ENCODE measurements around the gene FHAD1.

Gene FHAD1

GRCh38 chr1:15218287-15219279, 28.4 kb upstream of the FHAD1 start:
- DNase-seq (ENCODE audit: low read depth in 3 of 3, low spot score in 1 of 3), result no peak

- DNase-seq (ENCODE audit: low read depth in 3 of 3, low spot score in 1 of 3), result no peak
Measured at GRCh38 chr1:15219280-15220023, 27.6 kb upstream of the FHAD1 start.

GRCh38 chr1:15220024-15220392, 27.0 kb upstream of the FHAD1 start:
- no peak for DNase-seq (ENCODE audit: low read depth in 3 of 3, low spot score in 1 of 3)

DNA sequence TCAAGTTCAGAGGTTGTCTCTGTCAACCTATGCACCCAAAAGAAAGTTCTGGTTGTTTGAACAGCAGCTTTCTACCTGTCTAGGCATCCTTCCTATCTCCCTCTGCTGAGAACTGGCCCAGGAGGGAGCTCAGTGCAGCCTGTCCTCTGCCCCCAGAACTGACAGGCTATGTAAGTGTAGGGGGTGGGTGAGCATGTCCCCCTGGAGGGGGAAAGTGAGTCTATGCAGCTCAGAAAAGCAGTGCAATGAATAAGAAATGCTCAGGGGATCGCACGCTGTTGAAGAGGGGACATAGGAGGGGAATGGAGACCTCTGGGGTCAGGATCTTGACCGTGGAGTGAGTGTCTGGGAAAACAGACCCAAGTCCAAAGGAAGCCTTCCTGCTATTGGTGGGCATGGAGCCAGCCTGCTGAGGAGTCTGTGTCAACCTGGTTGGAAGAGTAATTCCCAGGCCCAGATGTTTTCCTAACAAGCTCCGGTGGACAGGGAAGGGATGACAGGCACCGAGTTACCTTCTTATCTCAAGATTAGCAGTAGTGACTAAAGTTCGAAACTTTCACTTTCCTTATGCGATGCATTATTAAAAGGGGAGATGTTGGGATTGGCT, 26.1 kb upstream of the FHAD1 start:
- no peak for DNase-seq (ENCODE audit: low read depth in 3 of 3, low spot score in 1 of 3)

DNA sequence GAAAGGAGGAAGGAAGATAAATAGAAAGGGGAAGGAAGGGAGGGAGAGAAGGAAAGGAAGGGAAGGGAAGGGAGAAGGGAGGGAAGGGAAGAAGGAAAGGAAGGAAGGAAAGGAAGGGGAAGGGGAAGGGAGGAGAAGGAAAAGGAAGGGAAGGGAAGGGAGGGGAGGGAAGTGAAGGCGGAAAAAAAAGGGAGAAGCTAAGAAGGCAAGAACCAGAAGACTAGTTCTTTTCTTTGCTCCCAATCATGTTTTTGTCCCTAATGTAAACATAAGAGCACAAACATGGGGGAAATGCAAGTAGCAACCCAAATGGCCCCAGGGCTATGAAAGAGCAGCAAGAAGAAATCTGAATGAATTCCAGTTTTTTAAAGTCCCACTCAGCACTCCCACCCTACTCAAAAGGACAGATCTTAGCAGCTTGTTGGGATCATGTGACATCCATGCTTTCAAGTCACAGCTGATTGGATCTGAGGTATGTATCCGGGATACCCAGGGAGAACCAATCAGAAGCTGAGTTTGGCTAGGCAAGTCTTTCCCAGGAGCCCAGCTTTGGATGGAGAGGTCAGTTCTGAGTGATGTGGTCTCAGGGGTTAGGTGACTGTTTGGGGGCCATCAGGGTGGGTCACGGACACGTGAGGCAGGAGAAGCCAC, 24.2 kb upstream of the FHAD1 start:
- DNase-seq (ENCODE audit: low read depth in 3 of 3, low spot score in 1 of 3), result no peak

GRCh38 chr1:15224259-15224869, 22.7 kb upstream of the FHAD1 start:
- DNase-seq (ENCODE audit: low read depth in 3 of 3, low spot score in 1 of 3), result no peak

- DNase-seq (ENCODE audit: low read depth in 3 of 3, low spot score in 1 of 3), result no peak
Measured at GRCh38 chr1:15224974-15225373, 22.0 kb upstream of the FHAD1 start.

GRCh38 chr1:15225461-15225860, 21.6 kb upstream of the FHAD1 start:
- no peak for DNase-seq (ENCODE audit: low read depth in 3 of 3, low spot score in 1 of 3)

GRCh38 chr1:15226388-15227255, 20.4 kb upstream of the FHAD1 start:
- DNase-seq (ENCODE audit: low read depth in 3 of 3, low spot score in 1 of 3), result no peak

GRCh38 chr1:15229707-15230131, 17.3 kb upstream of the FHAD1 start:
- DNase-seq (ENCODE audit: low read depth in 3 of 3, low spot score in 1 of 3), result no peak

- DNase-seq (ENCODE audit: low read depth in 3 of 3, low spot score in 1 of 3), result no peak
Measured at GRCh38 chr1:15231714-15232201, 15.3 kb upstream of the FHAD1 start.

GRCh38 chr1:15233689-15234088, 13.3 kb upstream of the FHAD1 start:
- DNase-seq (ENCODE audit: low read depth in 3 of 3, low spot score in 1 of 3), result no peak

DNA sequence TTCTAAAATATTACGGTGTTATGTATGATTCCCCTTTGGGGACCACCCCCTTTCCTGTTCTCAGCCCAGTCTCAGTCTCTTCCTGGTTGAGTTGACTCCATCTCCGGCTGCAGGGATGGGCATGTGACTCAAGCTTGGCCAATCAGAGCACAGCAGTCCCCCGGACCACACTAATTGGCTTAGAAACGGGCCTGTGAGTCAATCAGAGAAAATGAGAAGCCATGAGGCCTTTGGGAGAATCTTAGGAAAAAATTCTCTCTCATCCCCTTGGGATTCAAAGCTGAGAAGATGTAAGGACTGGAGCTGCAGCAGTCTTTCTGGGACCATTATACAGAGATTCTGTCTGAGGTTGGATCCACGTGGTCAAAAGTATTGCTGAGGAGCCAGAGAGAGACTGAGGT, 10.7 kb upstream of the FHAD1 start:
- DNase-seq (ENCODE audit: low read depth in 3 of 3, low spot score in 1 of 3), result no peak

DNA sequence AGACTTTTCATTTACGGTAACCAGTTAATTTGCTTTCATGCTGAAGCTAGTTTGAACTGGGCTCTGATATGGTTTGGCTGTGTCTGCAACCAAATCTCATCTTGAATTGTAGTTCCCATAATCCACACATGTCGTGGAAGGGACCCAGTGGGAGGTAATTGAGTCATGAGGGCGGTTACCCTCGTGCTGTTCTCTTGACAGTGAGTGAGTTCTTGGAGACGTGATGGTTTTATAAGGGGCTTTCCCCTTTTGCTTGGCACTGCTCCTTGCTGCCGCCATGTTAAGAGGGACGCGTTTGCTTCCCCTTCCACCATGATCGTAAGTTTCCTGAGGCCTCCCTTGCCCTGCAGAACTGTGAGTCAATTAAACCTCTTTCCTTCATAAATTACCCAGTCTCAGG, 10.3 kb upstream of the FHAD1 start:
- DNase-seq (ENCODE audit: low read depth in 3 of 3, low spot score in 1 of 3), result no peak

- DNase-seq (ENCODE audit: low read depth in 3 of 3, low spot score in 1 of 3), result no peak
Measured at GRCh38 chr1:15238789-15239188, 8.2 kb upstream of the FHAD1 start.

DNA sequence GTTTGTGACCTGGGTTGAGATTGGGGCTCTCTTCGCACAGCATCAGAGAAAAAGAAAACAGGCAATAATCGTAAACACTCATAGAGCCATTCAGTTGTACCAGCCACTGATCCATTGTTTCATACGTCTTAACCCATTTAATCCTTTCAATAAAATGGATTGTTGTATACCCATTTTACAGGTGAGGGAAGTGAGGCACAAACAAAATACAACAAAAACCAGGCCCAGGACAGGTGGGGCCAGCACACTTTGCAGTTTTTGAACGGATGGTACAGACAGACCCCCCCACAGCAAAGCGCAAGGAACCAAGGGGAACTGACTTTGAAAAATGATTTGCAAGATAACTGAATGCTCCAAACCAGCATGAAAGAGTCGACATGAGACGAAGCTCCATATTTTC, 4.3 kb upstream of the FHAD1 start:
- no peak for DNase-seq (ENCODE audit: low read depth in 3 of 3, low spot score in 1 of 3)

- DNase-seq (ENCODE audit: low read depth in 3 of 3, low spot score in 1 of 3), result no peak
Measured at GRCh38 chr1:15243275-15244043, 3.6 kb upstream of the FHAD1 start.

GRCh38 chr1:15244813-15245212, 2.2 kb upstream of the FHAD1 start:
- no peak for DNase-seq (ENCODE audit: low read depth in 3 of 3, low spot score in 1 of 3)
